K562 treated with DMSO at 1 percent for 12 hours (cell line): ENCODE measurements around the gene GPAT2. TPM values are rescaled to one million over a fixed set of nuclear protein-coding genes. Genes with fewer than 3 reads are reported as not detected.

ENCODE experiments used
- total RNA-seq: library from RNA; unstranded; fragments of 300-600 nt; gene quantifications from 2 replicates; pipeline ENCODE4 v1.2.3, GENCODE V29; 2022; ENCODE audit not compliant: insufficient read depth

GPAT2 gene, protein sequence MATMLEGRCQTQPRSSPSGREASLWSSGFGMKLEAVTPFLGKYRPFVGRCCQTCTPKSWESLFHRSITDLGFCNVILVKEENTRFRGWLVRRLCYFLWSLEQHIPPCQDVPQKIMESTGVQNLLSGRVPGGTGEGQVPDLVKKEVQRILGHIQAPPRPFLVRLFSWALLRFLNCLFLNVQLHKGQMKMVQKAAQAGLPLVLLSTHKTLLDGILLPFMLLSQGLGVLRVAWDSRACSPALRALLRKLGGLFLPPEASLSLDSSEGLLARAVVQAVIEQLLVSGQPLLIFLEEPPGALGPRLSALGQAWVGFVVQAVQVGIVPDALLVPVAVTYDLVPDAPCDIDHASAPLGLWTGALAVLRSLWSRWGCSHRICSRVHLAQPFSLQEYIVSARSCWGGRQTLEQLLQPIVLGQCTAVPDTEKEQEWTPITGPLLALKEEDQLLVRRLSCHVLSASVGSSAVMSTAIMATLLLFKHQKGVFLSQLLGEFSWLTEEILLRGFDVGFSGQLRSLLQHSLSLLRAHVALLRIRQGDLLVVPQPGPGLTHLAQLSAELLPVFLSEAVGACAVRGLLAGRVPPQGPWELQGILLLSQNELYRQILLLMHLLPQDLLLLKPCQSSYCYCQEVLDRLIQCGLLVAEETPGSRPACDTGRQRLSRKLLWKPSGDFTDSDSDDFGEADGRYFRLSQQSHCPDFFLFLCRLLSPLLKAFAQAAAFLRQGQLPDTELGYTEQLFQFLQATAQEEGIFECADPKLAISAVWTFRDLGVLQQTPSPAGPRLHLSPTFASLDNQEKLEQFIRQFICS
- total RNA-seq, result 0.50 and 1.2 TPM in 2 replicates

GRCh38 chr2:96034792-96035191 is at the start of gene GPAT2:
Gene GPAT2 (minus strand): TSS chr2:96034916. CDS start chr2:96032359, 2,557 bp downstream.

GRCh38 chr2:95991351-95992094 is 43.2 kb downstream of the GPAT2 start, which contains the start of gene ANKRD36C:
Gene ANKRD36C (minus strand): TSS chr2:95991824. CDS start chr2:95991708, 116 bp downstream.

Other genes with a start within 250 kb of the GPAT2 start
- gene ANKRD36C, start 43.1 kb downstream of the GPAT2 start, total RNA-seq, result 1.6 and 6.1 TPM in 2 replicates
- not detected in 2 replicates for gene ADRA2B, start 81.7 kb upstream of the GPAT2 start, total RNA-seq
- gene ASTL, start 103.6 kb upstream of the GPAT2 start, total RNA-seq, result not detected in 2 replicates
- 0.52 TPM in 1 of 2 replicates, not detected in the other for gene DUSP2, start 110.5 kb upstream of the GPAT2 start, total RNA-seq
- 50.2 and 102 TPM in 2 replicates for gene STARD7, start 173.9 kb upstream of the GPAT2 start, total RNA-seq
- 14.7 and 33.1 TPM in 2 replicates for gene TMEM127, start 231.1 kb upstream of the GPAT2 start, total RNA-seq
- 62.3 and 104 TPM in 2 replicates for gene CIAO1, start 231.3 kb upstream of the GPAT2 start, total RNA-seq